Measurements from ENCODE around the gene PPIL1. TPM values are rescaled to one million over a fixed set of nuclear protein-coding genes. Genes with fewer than 3 reads are reported as not detected.
"Not testable (repeated sequence)": the region's sequence is repeated elsewhere in the genome, so short reads cannot be mapped to it uniquely, and the experiment has no call there.

Gene PPIL1
- total and polyA plus RNA-seq, 2 experiments from 2014 or later, result 20.4 to 27.1 TPM

- Histone ChIP-seq H3K4me2 (ENCODE audit: unreplicated experiment) (no peak overlapping the region), H3K9me2 (ENCODE audit: insufficient read depth) (no peaks in the 10 kb centered on the region), H3F3A (ENCODE audit: insufficient read depth) (peaks cover 13% of the 10 kb centered on the region; the same call in 1 of the 2 replicates), H2AFZ (no peak overlapping the region), H3K79me2 (ENCODE audit: insufficient read depth) (peaks cover 59% of the 10 kb centered on the region), H3K4me1 (ENCODE audit: insufficient read depth) (no peaks in the 10 kb centered on the region), H3K36me3 (ENCODE audit: low read depth) (peaks cover 35% of the 10 kb centered on the region), H3K9ac (no peak overlapping the region), H3K4me3 (no peak overlapping the region), H3K27ac (no peak overlapping the region), H4K20me1 (ENCODE audit: insufficient read depth) (no peaks in the 10 kb centered on the region), H3K9me3 (ENCODE audit: low read depth) (no peaks in the 10 kb centered on the region), H3K27me3 (replicated peaks; ENCODE audit: insufficient read depth) (no peaks in the 10 kb centered on the region)
- WGBS, 2 experiments (ENCODE audit: low coverage in 1 of 2, low lambda C conversion rate in 2 of 2, missing lambda C conversion rate in 2 of 2), result 85 to 86% methylated on average over 6 of the region's 6 CpGs
- peak; percentile 39 for DNase-seq
- in situ Hi-C loops (cut with MboI), result loop anchor here (25.0 kb wide), 1 partner anchor 315 kb away; no protein-coding TSS in a partner anchor
- TF ChIP-seq EZH2 (IDR thresholded peaks at IDR 0.05; ENCODE audit: insufficient read depth, poor library complexity, severe bottlenecking) (no peak), EZH2phosphoT487 (IDR thresholded peaks at IDR 0.05; ENCODE audit: insufficient read depth, low read depth) (no peak)
Observed at GRCh38 chr6:36897609-36898008, 23.0 kb upstream of the PPIL1 start.

- no peaks in the 10 kb centered on the region for H4K20me1 ChIP-seq (ENCODE audit: insufficient read depth)
- peaks cover 16% of the 10 kb centered on the region; the same call in 1 of the 2 replicates for H3K36me3 ChIP-seq (ENCODE audit: low read depth)
- H3K9me3 ChIP-seq (ENCODE audit: low read depth), result no peaks in the 10 kb centered on the region
- H3K4me3 ChIP-seq, result no peak overlapping the region
- H3F3A ChIP-seq (ENCODE audit: insufficient read depth), result peaks cover 10% of the 10 kb centered on the region; the same call in 1 of the 2 replicates
- no peak overlapping the region for H3K9ac ChIP-seq
- no peak overlapping the region for H3K27ac ChIP-seq
- H3K27me3 ChIP-seq (replicated peaks; ENCODE audit: insufficient read depth), result no peaks in the 10 kb centered on the region
- TF ChIP-seq EZH2 (IDR thresholded peaks at IDR 0.05; ENCODE audit: insufficient read depth, poor library complexity, severe bottlenecking), result no peak
- TF ChIP-seq EZH2phosphoT487 (IDR thresholded peaks at IDR 0.05; ENCODE audit: insufficient read depth, low read depth), result no peak
- WGBS, 2 experiments (ENCODE audit: low coverage in 1 of 2, low lambda C conversion rate in 2 of 2, missing lambda C conversion rate in 2 of 2), result 94 to 95% methylated on average over 8 of the region's 8 CpGs
- H3K4me1 ChIP-seq (ENCODE audit: insufficient read depth), result no peaks in the 10 kb centered on the region
- H3K4me2 ChIP-seq (ENCODE audit: unreplicated experiment), result no peak overlapping the region
- in situ Hi-C loops (cut with MboI), result loop anchor here (25.0 kb wide), 1 partner anchor 318 kb away; no protein-coding TSS in a partner anchor
- H2AFZ ChIP-seq, result no peak overlapping the region
- peaks cover 93% of the 10 kb centered on the region for H3K79me2 ChIP-seq (ENCODE audit: insufficient read depth)
- no peak for DNase-seq
- H3K9me2 ChIP-seq (ENCODE audit: insufficient read depth), result no peaks in the 10 kb centered on the region
Observed at GRCh38 chr6:36893976-36894932, 19.7 kb upstream of the PPIL1 start.

- Histone ChIP-seq H3K4me1 (ENCODE audit: insufficient read depth) (peaks cover 13% of the 10 kb centered on the region; the same call in 1 of the 2 replicates), H3K79me2 (ENCODE audit: insufficient read depth) (peaks cover 100% of the 10 kb centered on the region), H3F3A (ENCODE audit: insufficient read depth) (peaks cover 10% of the 10 kb centered on the region; the same call in 1 of the 2 replicates)
- not testable (repeated sequence) for H4K20me1 ChIP-seq (ENCODE audit: insufficient read depth); H3K36me3 ChIP-seq (ENCODE audit: low read depth); H3K4me2 ChIP-seq (ENCODE audit: unreplicated experiment); H3K9me2 ChIP-seq (ENCODE audit: insufficient read depth); H3K9ac ChIP-seq; H3K4me3 ChIP-seq; H3K9me3 ChIP-seq (ENCODE audit: low read depth); H3K27me3 ChIP-seq (replicated peaks; ENCODE audit: insufficient read depth); H2AFZ ChIP-seq; H3K27ac ChIP-seq; DNase-seq
- 94 to 96% methylated on average over 2 of the region's 2 CpGs for WGBS, 2 experiments (ENCODE audit: low coverage in 1 of 2, low lambda C conversion rate in 2 of 2, missing lambda C conversion rate in 2 of 2)
- in situ Hi-C loops (cut with MboI), result loop anchor here (25.0 kb wide), 1 partner anchor 321 kb away; no protein-coding TSS in a partner anchor
Observed at GRCh38 chr6:36891153-36891552, 16.6 kb upstream of the PPIL1 start.

GRCh38 chr6:36890112-36890663, 15.6 kb upstream of the PPIL1 start:
- in situ Hi-C loops (cut with MboI), result loop anchor here (25.0 kb wide), 1 partner anchor 322 kb away; no protein-coding TSS in a partner anchor
- H3K27me3 ChIP-seq (replicated peaks; ENCODE audit: insufficient read depth), result no peaks in the 10 kb centered on the region
- no peak overlapping the region for H3K4me3 ChIP-seq
- peaks cover 4% of the 10 kb centered on the region; the same call in 1 of the 2 replicates for H3K36me3 ChIP-seq (ENCODE audit: low read depth)
- no peaks in the 10 kb centered on the region for H4K20me1 ChIP-seq (ENCODE audit: insufficient read depth)
- H3K4me1 ChIP-seq (ENCODE audit: insufficient read depth), result peaks cover 17% of the 10 kb centered on the region; the same call in 1 of the 2 replicates
- no peak overlapping the region for H3K27ac ChIP-seq
- H3K9me2 ChIP-seq (ENCODE audit: insufficient read depth), result no peaks in the 10 kb centered on the region
- no peaks in the 10 kb centered on the region for H3K9me3 ChIP-seq (ENCODE audit: low read depth)
- no peak for DNase-seq
- peaks cover 97% of the 10 kb centered on the region for H3K79me2 ChIP-seq (ENCODE audit: insufficient read depth)
- no peak overlapping the region for H3K4me2 ChIP-seq (ENCODE audit: unreplicated experiment)
- no peak for TF ChIP-seq EZH2phosphoT487 (IDR thresholded peaks at IDR 0.05; ENCODE audit: insufficient read depth, low read depth)
- no peak for TF ChIP-seq EZH2 (IDR thresholded peaks at IDR 0.05; ENCODE audit: insufficient read depth, poor library complexity, severe bottlenecking)
- no peak overlapping the region for H3K9ac ChIP-seq
- 95 to 99% methylated on average over 3 of the region's 3 CpGs for WGBS, 2 experiments (ENCODE audit: low coverage in 1 of 2, low lambda C conversion rate in 2 of 2, missing lambda C conversion rate in 2 of 2)
- no peak overlapping the region for H2AFZ ChIP-seq
- peaks cover 10% of the 10 kb centered on the region; the same call in 1 of the 2 replicates for H3F3A ChIP-seq (ENCODE audit: insufficient read depth)
